ENCODE measurements around the gene PRDM11.
A peak's percentile ranks its signal among the peaks of the same experiment; 100 is the strongest.

Gene PRDM11

GRCh38 chr11:45100339-45100738 lies 46.1 kb upstream of the PRDM11 start:
- H3K27ac ChIP-seq (ENCODE audit: low read depth, low read length, poor library complexity, severe bottlenecking), result no peak overlapping the region
- H3K9me3 ChIP-seq (ENCODE audit: low read length), result no peaks in the 10 kb centered on the region
- H3K27me3 ChIP-seq (ENCODE audit: insufficient read depth, low read length), result no peaks in the 10 kb centered on the region
- TF ChIP-seq EZH2 (IDR thresholded peaks at IDR 0.05; ENCODE audit: borderline replicate concordance, low read length) (no peak), CTCF (IDR thresholded peaks at IDR 0.05; ENCODE audit: low read length) (no peak)
- H3K4me2 ChIP-seq (ENCODE audit: low read length), result no peak overlapping the region
- H3K36me3 ChIP-seq (ENCODE audit: insufficient read depth, low read length), result no peaks in the 10 kb centered on the region
- H2AFZ ChIP-seq (ENCODE audit: low read length), result no peak overlapping the region
- no peaks in the 10 kb centered on the region for H3K9me2 ChIP-seq (ENCODE audit: low read depth, low read length)
- H3F3A ChIP-seq (ENCODE audit: insufficient read depth, low read length), result no peaks in the 10 kb centered on the region
- no peak overlapping the region for H3K9ac ChIP-seq (ENCODE audit: low read length)
- H3K4me3 ChIP-seq (ENCODE audit: low read depth, low read length, poor library complexity, severe bottlenecking), result no peak overlapping the region
- H4K20me1 ChIP-seq (ENCODE audit: insufficient read depth, low read length), result no peaks in the 10 kb centered on the region
- no peaks in the 10 kb centered on the region for H3K79me2 ChIP-seq (ENCODE audit: insufficient read depth, low read length)
- no peaks in the 10 kb centered on the region for H3K4me1 ChIP-seq (ENCODE audit: insufficient read depth, low read length, severe bottlenecking)

- no peaks in the 10 kb centered on the region for H3K4me1 ChIP-seq (ENCODE audit: insufficient read depth, low read length, severe bottlenecking)
- H3K79me2 ChIP-seq (ENCODE audit: insufficient read depth, low read length), result no peaks in the 10 kb centered on the region
- no peaks in the 10 kb centered on the region for H3K9me2 ChIP-seq (ENCODE audit: low read depth, low read length)
- H3K27ac ChIP-seq (ENCODE audit: low read depth, low read length, poor library complexity, severe bottlenecking), result no peak overlapping the region
- H2AFZ ChIP-seq (ENCODE audit: low read length), result no peak overlapping the region
- no peak overlapping the region for H3K4me3 ChIP-seq (ENCODE audit: low read depth, low read length, poor library complexity, severe bottlenecking)
- TF ChIP-seq CTCF (IDR thresholded peaks at IDR 0.05; ENCODE audit: low read length) (no peak), EZH2 (IDR thresholded peaks at IDR 0.05; ENCODE audit: borderline replicate concordance, low read length) (no peak)
- H3K27me3 ChIP-seq (ENCODE audit: insufficient read depth, low read length), result no peaks in the 10 kb centered on the region
- no peaks in the 10 kb centered on the region for H3F3A ChIP-seq (ENCODE audit: insufficient read depth, low read length)
- no peaks in the 10 kb centered on the region for H4K20me1 ChIP-seq (ENCODE audit: insufficient read depth, low read length)
- no peak overlapping the region for H3K9ac ChIP-seq (ENCODE audit: low read length)
- no peak overlapping the region for H3K4me2 ChIP-seq (ENCODE audit: low read length)
- H3K9me3 ChIP-seq (ENCODE audit: low read length), result no peaks in the 10 kb centered on the region
- H3K36me3 ChIP-seq (ENCODE audit: insufficient read depth, low read length), result no peaks in the 10 kb centered on the region
These were observed 44.1 kb upstream of the PRDM11 start for GRCh38 chr11:45102361-45102809.

GRCh38 chr11:45102810-45103621 lies 43.4 kb upstream of the PRDM11 start:
- no peaks in the 10 kb centered on the region for H3K9me3 ChIP-seq (ENCODE audit: low read length)
- no peaks in the 10 kb centered on the region for H3K36me3 ChIP-seq (ENCODE audit: insufficient read depth, low read length)
- H3F3A ChIP-seq (ENCODE audit: insufficient read depth, low read length), result no peaks in the 10 kb centered on the region
- no peak overlapping the region for H2AFZ ChIP-seq (ENCODE audit: low read length)
- TF ChIP-seq EZH2 (IDR thresholded peaks at IDR 0.05; ENCODE audit: borderline replicate concordance, low read length) (no peak), CTCF (IDR thresholded peaks at IDR 0.05; ENCODE audit: low read length) (peak; percentile 95)
- no peak overlapping the region for H3K9ac ChIP-seq (ENCODE audit: low read length)
- no peaks in the 10 kb centered on the region for H3K79me2 ChIP-seq (ENCODE audit: insufficient read depth, low read length)
- no peak overlapping the region for H3K4me3 ChIP-seq (ENCODE audit: low read depth, low read length, poor library complexity, severe bottlenecking)
- H3K4me2 ChIP-seq (ENCODE audit: low read length), result no peak overlapping the region
- no peaks in the 10 kb centered on the region for H3K4me1 ChIP-seq (ENCODE audit: insufficient read depth, low read length, severe bottlenecking)
- H4K20me1 ChIP-seq (ENCODE audit: insufficient read depth, low read length), result no peaks in the 10 kb centered on the region
- no peaks in the 10 kb centered on the region for H3K27me3 ChIP-seq (ENCODE audit: insufficient read depth, low read length)
- H3K27ac ChIP-seq (ENCODE audit: low read depth, low read length, poor library complexity, severe bottlenecking), result no peak overlapping the region
- no peaks in the 10 kb centered on the region for H3K9me2 ChIP-seq (ENCODE audit: low read depth, low read length)

Measured in OCI-LY1 (cell line).